Neuronal stem cell (in vitro differentiated cells): ENCODE results near the gene CACNB4.
"Not testable (repeated sequence)": the region's sequence is repeated elsewhere in the genome, so short reads cannot be mapped to it uniquely, and the experiment has no call there.

Experiments used
- DNase-seq: peaks from one replicate; pipeline ENCODE4 v3.0.0-alpha.2; 2013; ENCODE audit warnings: low spot score
- H2AFZ ChIP-seq: one replicate; pipeline ENCODE4 v1.6.1; 2013; ENCODE audit warnings: mild to moderate bottlenecking, low read length, inconsistent platforms
- H2AK5ac ChIP-seq: 2 replicates; pipeline ENCODE4 v1.6.1; 2013; ENCODE audit warnings: low read depth, mild to moderate bottlenecking, inconsistent platforms, low read length, moderate library complexity, mixed read lengths
- H2BK120ac ChIP-seq: 2 replicates; pipeline ENCODE4 v1.6.1; 2013; ENCODE audit warnings: low read depth, mild to moderate bottlenecking, inconsistent platforms, low read length, moderate library complexity, mixed read lengths
- H2BK12ac ChIP-seq: one replicate; pipeline ENCODE4 v1.6.1; 2013; ENCODE audit warnings: low read length, inconsistent platforms
- H2BK15ac ChIP-seq: 2 replicates; pipeline ENCODE4 v1.6.1; 2013; ENCODE audit warnings: mild to moderate bottlenecking, low read length, inconsistent platforms, mixed read lengths
- H2BK5ac ChIP-seq: one replicate; pipeline ENCODE4 v1.6.1; 2013; ENCODE audit warnings: inconsistent platforms, mild to moderate bottlenecking, low read length, moderate library complexity
- H3K14ac ChIP-seq: one replicate; pipeline ENCODE4 v1.6.1; 2013; ENCODE audit warnings: low read length, inconsistent platforms
- H3K18ac ChIP-seq: 2 replicates; pipeline ENCODE4 v1.6.1; 2013; ENCODE audit warnings: low read length, inconsistent platforms
- H3K23ac ChIP-seq: 2 replicates; pipeline ENCODE4 v1.6.1; 2013; ENCODE audit warnings: low read depth, mild to moderate bottlenecking, mixed read lengths, low read length, inconsistent platforms; ENCODE audit not compliant: poor library complexity
- H3K27ac ChIP-seq: replicated peaks from 3 replicates; pipeline ENCODE4 v1.5.1; 2013; ENCODE audit warnings: low read length, inconsistent platforms
- H3K27me3 ChIP-seq, 3 experiments: 2 replicates each; pipeline ENCODE4 v1.6.1; 2013; ENCODE audit warnings: low read length in 3 of 3, mild to moderate bottlenecking in 2 of 3, inconsistent platforms in 1 of 3, low read depth in 1 of 3, mixed read lengths in 1 of 3, moderate library complexity in 1 of 3; ENCODE audit not compliant: control insufficient read depth in 3 of 3, insufficient read depth in 3 of 3
- H3K36me3 ChIP-seq, 2 donors: replicated peaks in 1 of 2; 2 replicates each; pipeline ENCODE4 v1.6.1; 2013; ENCODE audit warnings: low read length in 2 of 2; ENCODE audit not compliant: control insufficient read depth in 2 of 2, insufficient read depth in 2 of 2
- H3K4ac ChIP-seq: 2 replicates; pipeline ENCODE4 v1.6.1; 2013; ENCODE audit warnings: inconsistent platforms, mild to moderate bottlenecking, low read length, moderate library complexity
- H3K4me1 ChIP-seq, 2 donors: 1 replicate in 1 of 2; 2 replicates in 1 of 2; pipeline ENCODE4 v1.6.1; 2013; ENCODE audit warnings: low read length in 2 of 2, low read depth in 1 of 2; ENCODE audit not compliant: control insufficient read depth in 2 of 2, insufficient read depth in 1 of 2
- H3K4me2 ChIP-seq: one replicate; pipeline ENCODE4 v1.6.1; 2013; ENCODE audit warnings: mild to moderate bottlenecking, low read length, inconsistent platforms; ENCODE audit not compliant: insufficient read depth, poor library complexity, severe bottlenecking
- H3K4me3 ChIP-seq, 2 donors: 2 replicates each; pipeline ENCODE4 v1.5.1; 2013; ENCODE audit warnings: low read length in 2 of 2, mild to moderate bottlenecking in 2 of 2, inconsistent platforms in 1 of 2, moderate library complexity in 1 of 2
- H3K79me1 ChIP-seq: one replicate; pipeline ENCODE4 v1.6.1; 2013; ENCODE audit warnings: low read depth, mild to moderate bottlenecking, inconsistent platforms, low read length, moderate library complexity
- H3K9ac ChIP-seq: one replicate; pipeline ENCODE4 v1.6.1; 2013; ENCODE audit warnings: mild to moderate bottlenecking, low read depth, low read length, inconsistent platforms; ENCODE audit not compliant: poor library complexity
- H3K9me3 ChIP-seq, 2 donors: replicated peaks in 1 of 2; 2 replicates each; pipeline versions ENCODE3 to v1.6.1; 2013; ENCODE audit warnings: low read length in 2 of 2, mild to moderate bottlenecking in 2 of 2, inconsistent platforms in 1 of 2, low read depth in 1 of 2, mixed read lengths in 1 of 2, moderate library complexity in 1 of 2; ENCODE audit not compliant: control insufficient read depth in 2 of 2, insufficient read depth in 1 of 2
- H4K8ac ChIP-seq: one replicate; pipeline ENCODE4 v1.6.1; 2013; ENCODE audit warnings: low read depth, mild to moderate bottlenecking, inconsistent platforms, low read length, moderate library complexity
- H4K91ac ChIP-seq: one replicate; pipeline ENCODE4 v1.6.1; 2013; ENCODE audit warnings: low read length, low read depth, mild to moderate bottlenecking, inconsistent platforms; ENCODE audit not compliant: poor library complexity
- WGBS, 2 donors: extraction: QIAGEN DNeasy Blood & Tissue Kit; methylation state at CpG; one replicate each; pipeline ENCODE4 v1.1.7; 2013; ENCODE audit warnings: missing lambda C conversion rate in 2 of 2, mixed read lengths in 1 of 2; ENCODE audit not compliant: insufficient read length in 2 of 2, insufficient replicate concordance in 1 of 2; ENCODE audit errors: extremely low coverage in 2 of 2; 5-methylcytosine and 5-hydroxymethylcytosine counted together

CACNB4 gene

DNA sequence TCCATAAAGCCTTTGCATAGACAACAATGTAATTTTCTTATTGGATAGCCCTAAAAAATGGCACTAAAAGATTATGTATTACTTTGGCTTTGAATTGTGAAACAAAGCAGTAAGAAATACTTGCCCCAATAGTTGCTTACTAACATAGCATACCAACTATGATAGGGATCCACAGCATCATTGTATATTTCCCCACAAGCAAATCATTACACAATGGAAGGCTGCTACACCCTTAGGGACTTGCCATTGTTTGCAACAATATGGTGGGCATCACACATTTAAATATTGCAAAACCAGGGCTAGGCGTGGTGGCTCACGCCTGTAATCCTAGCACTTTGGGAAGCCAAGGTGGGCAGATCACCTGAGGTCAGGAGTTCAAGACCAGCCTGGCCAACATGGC, 74.4 kb downstream of the CACNB4 start:
- H3K18ac ChIP-seq, result no peak overlapping the region

DNA sequence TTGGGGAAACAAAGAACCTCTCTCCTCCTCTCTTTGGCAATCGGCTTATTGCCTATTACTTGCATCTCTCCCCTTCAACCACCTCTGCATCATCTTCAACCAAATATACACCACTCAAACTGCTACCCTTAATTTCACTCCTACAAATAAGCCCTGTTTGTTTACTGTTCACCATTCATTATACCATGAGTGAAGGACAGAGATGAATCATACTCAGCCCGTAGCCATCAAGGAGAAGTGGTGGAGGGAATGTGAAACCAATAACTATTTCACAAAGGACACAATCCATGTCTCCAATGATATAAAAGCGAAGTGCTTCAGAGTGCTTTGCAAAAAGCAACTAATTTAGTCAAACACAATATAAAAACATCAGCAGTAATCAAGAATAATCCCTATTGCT, 76.8 kb downstream of the CACNB4 start:
- H3K23ac ChIP-seq, result no peak overlapping the region
- H2BK120ac ChIP-seq, result no peak overlapping the region
- H3K27me3 ChIP-seq, result no peaks in the 10 kb centered on the region
- H3K79me1 ChIP-seq, result no peaks in the 10 kb centered on the region
- no CpG with 5 or more reads among the region's 3 CpGs for WGBS, 2 donors
- no peak overlapping the region for H3K27ac ChIP-seq
- H2BK5ac ChIP-seq, result no peak overlapping the region
- H3K9ac ChIP-seq, result no peak overlapping the region
- H3K4me2 ChIP-seq, result no peak overlapping the region
- H4K8ac ChIP-seq, result no peak overlapping the region
- no peak overlapping the region for H2AFZ ChIP-seq
- no peaks in the 10 kb centered on the region for H3K9me3 ChIP-seq
- no peak overlapping the region for H3K4ac ChIP-seq
- DNase-seq, result no peak
- H3K18ac ChIP-seq, result no peak overlapping the region
- no peak overlapping the region for H2AK5ac ChIP-seq
- no peak overlapping the region for H3K4me3 ChIP-seq
- no peak overlapping the region for H2BK15ac ChIP-seq
- no peak overlapping the region for H4K91ac ChIP-seq
- no peaks in the 10 kb centered on the region for H3K36me3 ChIP-seq
- H2BK12ac ChIP-seq, result no peak overlapping the region
- H3K4me1 ChIP-seq, result no peaks in the 10 kb centered on the region
- H3K14ac ChIP-seq, result no peak overlapping the region

More for the DNA sequence above, 74.4 kb downstream of the CACNB4 start:
- Histone ChIP-seq H3K27ac (no peak overlapping the region), H2BK12ac (no peak overlapping the region), H2AK5ac (no peak overlapping the region), H3K4me1 (no peaks in the 10 kb centered on the region), H4K8ac (no peak overlapping the region), H3K14ac (no peak overlapping the region), H3K36me3 (no peaks in the 10 kb centered on the region), H2BK5ac (no peak overlapping the region), H3K9me3 (no peaks in the 10 kb centered on the region), H3K79me1 (no peaks in the 10 kb centered on the region), H2AFZ (no peak overlapping the region), H3K9ac (no peak overlapping the region), H3K23ac (no peak overlapping the region), H2BK120ac (no peak overlapping the region), H3K27me3 (no peaks in the 10 kb centered on the region), H3K4me2 (no peak overlapping the region), H3K4me3 (no peak overlapping the region), H2BK15ac (no peak overlapping the region), H3K4ac (no peak overlapping the region), H4K91ac (no peak overlapping the region)
- no CpG with 5 or more reads among the region's 2 CpGs for WGBS, 2 donors
- DNase-seq, result no peak

DNA sequence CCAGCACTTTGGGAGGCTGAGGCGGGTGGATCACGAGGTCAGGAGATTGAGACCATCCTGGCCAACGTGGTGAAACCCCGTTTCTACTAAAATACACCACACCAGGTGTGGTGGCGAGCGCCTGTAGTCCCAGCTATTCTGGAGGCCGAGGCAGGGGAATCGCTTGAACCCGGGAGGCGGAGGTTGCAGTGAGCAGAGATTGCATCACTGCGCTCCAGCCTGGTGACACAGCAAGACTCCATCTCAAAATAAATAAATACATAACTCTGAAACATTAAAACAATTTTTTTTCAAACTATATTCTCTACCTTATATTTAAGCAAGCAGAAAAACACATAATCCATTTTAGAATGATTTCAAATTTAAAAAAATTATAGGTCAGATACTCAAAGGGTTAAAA, 77.8 kb downstream of the CACNB4 start:
- H3K9ac ChIP-seq, H2BK12ac ChIP-seq, H3K18ac ChIP-seq: not testable (repeated sequence)

GRCh38 chr2:152019732-152020131, 79.1 kb downstream of the CACNB4 start:
- Histone ChIP-seq H4K8ac (no peak overlapping the region), H3K4me2 (no peak overlapping the region), H3K9ac (no peak overlapping the region), H3K4me3 (no peak overlapping the region), H3K23ac (no peak overlapping the region), H3K36me3 (no peaks in the 10 kb centered on the region), H4K91ac (no peak overlapping the region), H3K4me1 (peaks cover 0 to 13% of the 10 kb centered on the region in 2 donors), H3K27ac (no peak overlapping the region), H3K4ac (no peak overlapping the region), H2BK15ac (no peak overlapping the region), H3K18ac (no peak overlapping the region), H3K9me3 (no peaks in the 10 kb centered on the region), H2AK5ac (no peak overlapping the region), H3K14ac (no peak overlapping the region), H2BK5ac (no peak overlapping the region), H2BK12ac (no peak overlapping the region), H3K27me3 (no peaks in the 10 kb centered on the region), H2BK120ac (no peak overlapping the region), H2AFZ (no peak overlapping the region), H3K79me1 (peaks cover 1% of the 10 kb centered on the region)
- no peak for DNase-seq

More for the DNA sequence above, 77.8 kb downstream of the CACNB4 start:
- not testable (repeated sequence) for H2BK5ac ChIP-seq, H3K27me3 ChIP-seq, H4K91ac ChIP-seq, H3K79me1 ChIP-seq, H4K8ac ChIP-seq, DNase-seq, H3K23ac ChIP-seq, H3K9me3 ChIP-seq, H3K36me3 ChIP-seq, H3K27ac ChIP-seq, H3K4ac ChIP-seq, H2BK15ac ChIP-seq, H2AFZ ChIP-seq, H3K4me3 ChIP-seq, H2BK120ac ChIP-seq, H3K14ac ChIP-seq, H3K4me1 ChIP-seq, H3K4me2 ChIP-seq, H2AK5ac ChIP-seq
- WGBS, 2 donors, result no CpG with 5 or more reads among the region's 11 CpGs
